HL-60 (cell line): ENCODE measurements around the gene BICD2.

Experiments used
- DNase-seq, 2 experiments: peaks; one replicate each; pipeline ENCODE4 v3.0.0-alpha.2; 2010 to 2020; ENCODE audit warnings: low read depth in 1 of 2, low spot score in 1 of 2
- H3K27ac ChIP-seq: fragments of 250-450 bp; sonication (Bioruptor Pico); replicated peaks from 2 replicates; pipeline ENCODE4 v1.5.1; 2020; ENCODE audit warnings: mild to moderate bottlenecking, moderate library complexity
- H3K27me3 ChIP-seq: fragments of 250-450 bp; sonication (Bioruptor Pico); 2 replicates; pipeline ENCODE4 v1.5.1; 2021; ENCODE audit warnings: mild to moderate bottlenecking, moderate library complexity; ENCODE audit not compliant: insufficient read depth, poor library complexity, severe bottlenecking
- H3K4me3 ChIP-seq: replicated peaks from 2 replicates; pipeline ENCODE4 v1.5.1; 2011; ENCODE audit warnings: mild to moderate bottlenecking, control low read depth, low read length; ENCODE audit not compliant: insufficient read depth
- CTCF ChIP-seq: IDR thresholded peaks from one replicate; pipeline ENCODE4 v1.5.1; 2011; ENCODE audit warnings: low read length, control low read depth, inconsistent platforms; ENCODE audit not compliant: insufficient read depth
- GABPA ChIP-seq: IDR thresholded peaks from 2 replicates; pipeline ENCODE4 v1.6.1; 2012; ENCODE audit warnings: low read depth
- POLR2AphosphoS5 ChIP-seq: IDR thresholded peaks from 2 replicates; pipeline ENCODE4 v1.6.1; 2012; ENCODE audit warnings: low read depth
- REST ChIP-seq: IDR thresholded peaks from 2 replicates; pipeline ENCODE4 v1.6.1; 2012; ENCODE audit warnings: low read depth; ENCODE audit not compliant: insufficient replicate concordance
- SPI1 ChIP-seq: IDR thresholded peaks from 2 replicates; pipeline ENCODE4 v1.6.1; 2012; ENCODE audit warnings: low read depth, mild to moderate bottlenecking, borderline replicate concordance

The BICD2 gene

GRCh38 chr9:92730897-92731296 is 33.7 kb downstream of the BICD2 start:
- Histone ChIP-seq H3K27ac (no peak overlapping the region), H3K4me3 (no peak overlapping the region), H3K27me3 (no peaks in the 10 kb centered on the region)
- TF ChIP-seq GABPA (no peak), SPI1 (no peak), CTCF (no peak)
- no peak for DNase-seq

GRCh38 chr9:92729735-92730155 is 34.9 kb downstream of the BICD2 start:
- H3K27ac ChIP-seq, result no peak overlapping the region
- H3K4me3 ChIP-seq, result no peak overlapping the region
- no peaks in the 10 kb centered on the region for H3K27me3 ChIP-seq
- TF ChIP-seq CTCF, result no peak
- no peak for TF ChIP-seq SPI1
- TF ChIP-seq REST, result no peak
- TF ChIP-seq POLR2AphosphoS5, result no peak
- no peak for TF ChIP-seq GABPA
- no peak for DNase-seq

GRCh38 chr9:92728831-92729734 is 35.5 kb downstream of the BICD2 start:
- DNase-seq, result peak; percentile 86 to 91
- H3K4me3 ChIP-seq, result no peak overlapping the region
- H3K27me3 ChIP-seq, result no peaks in the 10 kb centered on the region
- TF ChIP-seq POLR2AphosphoS5 (0 out of 2 replicates have a peak, but pooled peaks have one; percentile 46), GABPA (no peak), SPI1 (no peak), REST (no peak), CTCF (peak; percentile 78)
- peak overlapping the region; percentile 1; the same call in 1 of the 2 replicates for H3K27ac ChIP-seq
